Loucy (cell line): Measurements from ENCODE around the gene FAM187B.

Source experiments
- H2AFZ ChIP-seq: fragments of 200-600 bp; sonication (generic); 2 replicates; pipeline ENCODE4 v1.6.0; 2016; ENCODE audit warnings: antibody characterized with exemption, mild to moderate bottlenecking, low read length, moderate library complexity
- H3F3A ChIP-seq: fragments of 200-600 bp; 2 replicates; pipeline ENCODE4 v1.6.0; 2016; ENCODE audit warnings: antibody characterized with exemption, low read depth, mild to moderate bottlenecking
- H3K27me3 ChIP-seq: fragments of 200-600 bp; sonication (generic); 2 replicates; pipeline ENCODE4 v1.6.1; 2014; ENCODE audit warnings: low read length, mild to moderate bottlenecking; ENCODE audit not compliant: insufficient read depth, poor library complexity, severe bottlenecking
- H3K36me3 ChIP-seq: fragments of 200-600 bp; sonication (generic); 2 replicates; pipeline ENCODE4 v1.6.1; 2016; ENCODE audit warnings: low read length; ENCODE audit not compliant: insufficient read depth
- H3K4me1 ChIP-seq: fragments of 200-600 bp; sonication (generic); 2 replicates; pipeline ENCODE4 v1.5.1; 2014; ENCODE audit warnings: low read length, mild to moderate bottlenecking; ENCODE audit not compliant: insufficient read depth, poor library complexity, severe bottlenecking
- H3K4me2 ChIP-seq: fragments of 200-600 bp; sonication (generic); 2 replicates; pipeline ENCODE4 v1.6.0; 2014; ENCODE audit warnings: antibody characterized with exemption, low read length, low read depth, mild to moderate bottlenecking; ENCODE audit not compliant: poor library complexity, severe bottlenecking
- H3K4me3 ChIP-seq: fragments of 200-600 bp; sonication (generic); 2 replicates; pipeline ENCODE4 v1.5.1; 2014; ENCODE audit warnings: low read length, mild to moderate bottlenecking, mixed read lengths; ENCODE audit not compliant: poor library complexity, severe bottlenecking
- H3K79me2 ChIP-seq: fragments of 200-600 bp; sonication (generic); 2 replicates; pipeline ENCODE4 v1.6.1; 2014; ENCODE audit warnings: low read length; ENCODE audit not compliant: insufficient read depth
- H3K9ac ChIP-seq: fragments of 200-600 bp; sonication (generic); 2 replicates; pipeline ENCODE4 v1.6.0; 2014; ENCODE audit warnings: mild to moderate bottlenecking, low read depth, low read length, moderate library complexity; ENCODE audit not compliant: poor library complexity, severe bottlenecking
- H3K9me2 ChIP-seq: fragments of 200-600 bp; sonication (generic); replicated peaks from 2 replicates; pipeline ENCODE4 v1.6.1; 2016; ENCODE audit warnings: low read depth, low read length, mixed read lengths
- H3K9me3 ChIP-seq: fragments of 200-600 bp; sonication (generic); 2 replicates; pipeline ENCODE4 v1.6.1; 2014; ENCODE audit warnings: mild to moderate bottlenecking, antibody characterized with exemption, low read length, low read depth; ENCODE audit not compliant: insufficient read depth
- H4K20me1 ChIP-seq: fragments of 200-600 bp; sonication (generic); 2 replicates; pipeline ENCODE4 v1.6.0; 2014; ENCODE audit warnings: antibody characterized with exemption, low read length, mild to moderate bottlenecking; ENCODE audit not compliant: insufficient read depth, poor library complexity, severe bottlenecking
- CTCF ChIP-seq: fragments of 200-600 bp; sonication (generic); conservative IDR thresholded peaks from 2 replicates; pipeline ENCODE4 v1.5.1; 2014; ENCODE audit warnings: mild to moderate bottlenecking, antibody characterized with exemption, low read length
- EZH2phosphoT487 ChIP-seq: fragments of 200-600 bp; IDR thresholded peaks from 2 replicates; pipeline ENCODE4 v1.6.1; 2018; ENCODE audit warnings: antibody characterized with exemption, mild to moderate bottlenecking, moderate library complexity, borderline replicate concordance

FAM187B gene

GRCh38 chr19:35266520-35267352, 38.2 kb upstream of the FAM187B start:
- TF ChIP-seq EZH2phosphoT487 (no peak), CTCF (no peak)
- peak overlapping the region; percentile 96 for H3K9ac ChIP-seq
- peak overlapping the region; percentile 76; the same call in 1 of the 2 replicates for H2AFZ ChIP-seq
- H3K79me2 ChIP-seq, result peaks cover 38% of the 10 kb centered on the region
- H3K27me3 ChIP-seq, result no peaks in the 10 kb centered on the region
- H3K4me3 ChIP-seq, result peak overlapping the region; percentile 100
- H3K9me2 ChIP-seq, result no peaks in the 10 kb centered on the region
- peaks cover 15% of the 10 kb centered on the region; the same call in 1 of the 2 replicates for H3K36me3 ChIP-seq
- no peaks in the 10 kb centered on the region for H3F3A ChIP-seq
- H3K4me1 ChIP-seq, result peaks cover 24% of the 10 kb centered on the region
- no peaks in the 10 kb centered on the region for H3K9me3 ChIP-seq
- H4K20me1 ChIP-seq, result peaks cover 22% of the 10 kb centered on the region
- H3K4me2 ChIP-seq, result peak overlapping the region; percentile 91

GRCh38 chr19:35265900-35266519, 37.5 kb upstream of the FAM187B start:
- H3F3A ChIP-seq, result no peaks in the 10 kb centered on the region
- H3K4me3 ChIP-seq, result peak overlapping the region; percentile 100
- H2AFZ ChIP-seq, result no peak overlapping the region
- peak overlapping the region; percentile 96 for H3K9ac ChIP-seq
- peaks cover 7% of the 10 kb centered on the region; the same call in 1 of the 2 replicates for H3K36me3 ChIP-seq
- H3K27me3 ChIP-seq, result no peaks in the 10 kb centered on the region
- H3K79me2 ChIP-seq, result peaks cover 31% of the 10 kb centered on the region
- H3K9me3 ChIP-seq, result no peaks in the 10 kb centered on the region
- no peaks in the 10 kb centered on the region for H3K9me2 ChIP-seq
- peaks cover 22% of the 10 kb centered on the region for H4K20me1 ChIP-seq
- H3K4me2 ChIP-seq, result peak overlapping the region; percentile 91
- H3K4me1 ChIP-seq, result peaks cover 24% of the 10 kb centered on the region
- TF ChIP-seq EZH2phosphoT487 (no peak), CTCF (no peak)

- H4K20me1 ChIP-seq, result peaks cover 21% of the 10 kb centered on the region
- H3K4me3 ChIP-seq, result no peak overlapping the region
- H3K9me2 ChIP-seq, result no peaks in the 10 kb centered on the region
- peaks cover under 1% of the 10 kb centered on the region; the same call in 1 of the 2 replicates for H3K36me3 ChIP-seq
- H3K27me3 ChIP-seq, result no peaks in the 10 kb centered on the region
- peaks cover 23% of the 10 kb centered on the region for H3K4me1 ChIP-seq
- H3K79me2 ChIP-seq, result peaks cover 24% of the 10 kb centered on the region
- no peaks in the 10 kb centered on the region for H3F3A ChIP-seq
- H3K4me2 ChIP-seq, result no peak overlapping the region
- no peaks in the 10 kb centered on the region for H3K9me3 ChIP-seq
- no peak overlapping the region for H3K9ac ChIP-seq
- TF ChIP-seq EZH2phosphoT487 (no peak), CTCF (no peak)
- H2AFZ ChIP-seq, result no peak overlapping the region
These were observed 36.8 kb upstream of the FAM187B start for GRCh38 chr19:35265126-35265899.
